Measurements from ENCODE around the gene DAZAP2.

Gene DAZAP2
- total RNA-seq: 273 to 325 (median 287) reads per million in 4 donors

GRCh38 chr12:51238510-51239334 is at the start of gene DAZAP2:
Gene DAZAP2, plus strand, starts transcription at chr12:51238826. Its CDS starts 82 bp downstream, at chr12:51238908.
- peak; percentile 95 to 98 (median 97) for DNase-seq

- no peak for DNase-seq
Observed at GRCh38 chr12:51189790-51190355, 48.8 kb upstream of the DAZAP2 start.

GRCh38 chr12:51190820-51191219 is 47.8 kb upstream of the DAZAP2 start:
- DNase-seq: no peak

- DNase-seq: no peak
Observed at GRCh38 chr12:51191516-51192283, 46.9 kb upstream of the DAZAP2 start.

- DNase-seq: no peak
Observed at GRCh38 chr12:51192284-51192671, 46.3 kb upstream of the DAZAP2 start.

GRCh38 chr12:51195841-51196240 is 42.8 kb upstream of the DAZAP2 start:
- DNase-seq: no peak

GRCh38 chr12:51196547-51196946 is 42.1 kb upstream of the DAZAP2 start:
- DNase-seq: no peak

GRCh38 chr12:51197736-51198567 is 40.7 kb upstream of the DAZAP2 start:
- DNase-seq: no peak

- no peak for DNase-seq
Observed at GRCh38 chr12:51198568-51199365, 39.9 kb upstream of the DAZAP2 start.

GRCh38 chr12:51199366-51199945 is 39.2 kb upstream of the DAZAP2 start:
- no peak for DNase-seq

GRCh38 chr12:51200156-51200555 is 38.5 kb upstream of the DAZAP2 start:
- DNase-seq: no peak

GRCh38 chr12:51200806-51201205 is 37.8 kb upstream of the DAZAP2 start:
- no peak for DNase-seq

- DNase-seq: no peak
Observed at GRCh38 chr12:51202718-51203117, 35.9 kb upstream of the DAZAP2 start.

- DNase-seq: no peak
Observed at GRCh38 chr12:51205350-51205749, 33.3 kb upstream of the DAZAP2 start.

- no peak for DNase-seq
Observed at GRCh38 chr12:51208016-51208660, 30.5 kb upstream of the DAZAP2 start.

GRCh38 chr12:51209259-51209658 is 29.4 kb upstream of the DAZAP2 start:
- DNase-seq: no peak

- DNase-seq: no peak
Observed at GRCh38 chr12:51210690-51211395, 27.8 kb upstream of the DAZAP2 start.

- no peak for DNase-seq
Observed at GRCh38 chr12:51214895-51215294, 23.7 kb upstream of the DAZAP2 start.

- DNase-seq: no peak
Observed at GRCh38 chr12:51216642-51217041, 22.0 kb upstream of the DAZAP2 start.

Measured in T-helper 1 cell (primary cell).